Esophagus muscularis mucosa (tissue), 4 donors: ENCODE measurements around the gene NECTIN4. TPM values are rescaled to one million over a fixed set of nuclear protein-coding genes. Genes with fewer than 3 reads are reported as not detected.

Experiments
- DNase-seq: peaks from one replicate; pipeline ENCODE4 v3.0.0-alpha.2; 2017; ENCODE audit errors: extremely low spot score
- H3K27ac ChIP-seq, 4 donors: fragments of 200-600 bp; sonication (generic); replicated peaks in 1 of 4; 1 replicate in 3 of 4; 2 replicates in 1 of 4; pipeline ENCODE4 v1.5.1; 2016 to 2019; ENCODE audit warnings: mild to moderate bottlenecking in 1 of 4
- H3K27me3 ChIP-seq, 4 donors: fragments of 200-600 bp; sonication (generic); one replicate each; pipeline versions ENCODE4 v1.5.1 to v1.6.0; 2016 to 2019
- H3K36me3 ChIP-seq, 4 donors: fragments of 200-600 bp; sonication (generic); one replicate each; pipeline ENCODE4 v1.5.1; 2016 to 2019
- H3K4me1 ChIP-seq, 4 donors: fragments of 200-600 bp; sonication (generic); one replicate each; pipeline ENCODE4 v1.5.1; 2016 to 2019
- H3K4me3 ChIP-seq, 4 donors: fragments of 200-600 bp; sonication (generic); 1 replicate in 2 of 4; 2 replicates in 2 of 4; pipeline ENCODE4 v1.5.1; 2016 to 2019; ENCODE audit warnings: mild to moderate bottlenecking in 4 of 4, moderate library complexity in 1 of 4
- H3K9me3 ChIP-seq, 4 donors: fragments of 200-600 bp; sonication (generic); 1 replicate in 3 of 4; 2 replicates in 1 of 4; pipeline ENCODE4 v1.5.1; 2016 to 2019
- CTCF ChIP-seq, 3 experiments: fragments of 200-600 bp in 2 of 3; fragments of 450-650 bp in 1 of 3; sonication (generic) in 2 of 3; IDR thresholded peaks; one replicate each; pipeline ENCODE4 v1.5.1; 2017 to 2019; ENCODE audit warnings: antibody characterized with exemption in 3 of 3, mild to moderate bottlenecking in 2 of 3, moderate library complexity in 1 of 3
- EP300 ChIP-seq: sonication (generic); formaldehyde crosslinking; IDR thresholded peaks from one replicate; pipeline ENCODE4 v1.6.1; 2017; ENCODE audit warnings: antibody characterized with exemption
- POLR2A ChIP-seq: fragments of 450-650 bp; IDR thresholded peaks from one replicate; pipeline ENCODE4 v1.6.1; 2017; ENCODE audit warnings: antibody characterized with exemption, moderate library complexity, mild to moderate bottlenecking, low read depth
- POLR2AphosphoS5 ChIP-seq, 2 donors: sonication (generic); formaldehyde crosslinking; IDR thresholded peaks; one replicate each; pipeline ENCODE4 v1.6.1; 2017; ENCODE audit warnings: antibody characterized with exemption in 2 of 2
- WGBS: methylation state at CpG from one replicate; pipeline ENCODE4 v1.1.5; 2018; 5-methylcytosine and 5-hydroxymethylcytosine counted together
- intact Hi-C: fragments of 100-400 bp; cut with DNase I; formaldehyde crosslinking; loops from one replicate; pipeline ENCODE4 v1.15.1; 2023
- total RNA-seq, 4 donors: library from RNA; depleted of rRNA; stranded (reverse); fragments of >200 nt; gene quantifications; one replicate each; pipeline versions ENCODE4 v1.1.0 to v1.2.1, GENCODE V29; 2016

The NECTIN4 gene
- not detected for total RNA-seq

- H3K4me3 ChIP-seq: no peak within 1 kb of the TSS
- no peaks in the 10 kb centered on the region for H3K9me3 ChIP-seq
- no peaks in the 10 kb centered on the region for H3K36me3 ChIP-seq
- TF ChIP-seq CTCF (IDR thresholded peaks at IDR 0.05) (no peak), POLR2A (no peak), POLR2AphosphoS5 (IDR thresholded peaks at IDR 0.05) (no peak), EP300 (no peak)
- intact Hi-C loops: no loop called here
- WGBS: 74% methylated on average over 15 of the region's 22 CpGs
- H3K27ac ChIP-seq: no peak within 1 kb of the TSS
- DNase-seq: no peak
- no peaks in the 10 kb centered on the region for H3K4me1 ChIP-seq
- peaks cover 0 to 17% (median 0%) of the 10 kb centered on the region in 4 donors for H3K27me3 ChIP-seq
These were observed at the start of gene NECTIN4 for GRCh38 chr1:161089251-161089924. TSS of gene NECTIN4 (minus strand) at chr1:161089558. CDS start at chr1:161089296, 262 bp downstream.

- intact Hi-C loops: no loop called here
- Histone ChIP-seq H3K36me3 (no peaks in the 10 kb centered on the region), H3K27ac (no peak overlapping the region), H3K4me3 (no peak overlapping the region), H3K9me3 (no peaks in the 10 kb centered on the region), H3K27me3 (no peaks in the 10 kb centered on the region), H3K4me1 (peaks cover 12 to 27% (median 17%) of the 10 kb centered on the region in 4 donors)
- DNase-seq: no peak
- TF ChIP-seq POLR2A (no peak), POLR2AphosphoS5 (IDR thresholded peaks at IDR 0.05) (no peak), CTCF (IDR thresholded peaks at IDR 0.05) (no peak), EP300 (no peak)
- WGBS: 72% methylated on average over 1 of the region's 1 CpG
These were observed 49.1 kb upstream of the NECTIN4 start for GRCh38 chr1:161138431-161138830.

- 66% methylated on average over 3 of the region's 3 CpGs for WGBS
- Histone ChIP-seq H3K9me3 (no peaks in the 10 kb centered on the region), H3K27me3 (no peaks in the 10 kb centered on the region), H3K4me1 (peaks cover 12 to 28% (median 19%) of the 10 kb centered on the region in 4 donors), H3K27ac (no peak overlapping the region), H3K4me3 (no peak overlapping the region), H3K36me3 (no peaks in the 10 kb centered on the region)
- TF ChIP-seq POLR2A: no peak
- intact Hi-C loops: no loop called here
- no peak for DNase-seq
These were observed 48.5 kb upstream of the NECTIN4 start for GRCh38 chr1:161137881-161138280.

GRCh38 chr1:161133220-161133740, 43.9 kb upstream of the NECTIN4 start:
- no peak for TF ChIP-seq POLR2A
- no peak for TF ChIP-seq CTCF (IDR thresholded peaks at IDR 0.05)
- TF ChIP-seq POLR2AphosphoS5 (IDR thresholded peaks at IDR 0.05): no peak
- no peak for TF ChIP-seq EP300

GRCh38 chr1:161132410-161133219, 43.3 kb upstream of the NECTIN4 start, which contains the start of gene DEDD:
TSS of gene DEDD (minus strand) at chr1:161132667. CDS start at chr1:161124462, 8,205 bp downstream.
- intact Hi-C loops: loop anchor here (2.0 kb wide), 1 partner anchor 22 kb away; no protein-coding TSS in a partner anchor
- TF ChIP-seq CTCF (IDR thresholded peaks at IDR 0.05) (no peak), POLR2AphosphoS5 (IDR thresholded peaks at IDR 0.05) (peak; percentile 56 to 62), EP300 (peak; percentile 69), POLR2A (peak; percentile 41)
- Histone ChIP-seq H3K4me1 (peaks cover 31 to 61% (median 61%) of the 10 kb centered on the region in 4 donors), H3K9me3 (no peaks in the 10 kb centered on the region), H3K4me3 (peak within 1 kb of the TSS; percentile 72 to 84 (median 81)), H3K27me3 (no peaks in the 10 kb centered on the region), H3K27ac (peak within 1 kb of the TSS; percentile 93 to 96 (median 96)), H3K36me3 (peaks cover 11 to 31% (median 19%) of the 10 kb centered on the region in 4 donors)
- peak; percentile 99 for DNase-seq
- WGBS: 1% methylated on average over 29 of the region's 68 CpGs

More at GRCh38 chr1:161133220-161133740, 43.9 kb upstream of the NECTIN4 start:
- Histone ChIP-seq H3K4me3 (peak overlapping the region; percentile 72 to 84 (median 81)), H3K9me3 (no peaks in the 10 kb centered on the region), H3K27ac (peak overlapping the region; percentile 93 to 96 (median 96)), H3K4me1 (peaks cover 31 to 61% (median 54%) of the 10 kb centered on the region in 4 donors), H3K27me3 (no peaks in the 10 kb centered on the region), H3K36me3 (peaks cover 5 to 24% (median 12%) of the 10 kb centered on the region in 4 donors)
- intact Hi-C loops: loop anchor here (2.0 kb wide), 1 partner anchor 22 kb away; no protein-coding TSS in a partner anchor
- 5% methylated on average over 11 of the region's 11 CpGs for WGBS
- DNase-seq: no peak
